Measurements from ENCODE around the gene CARD19. TPM values are rescaled to one million over a fixed set of nuclear protein-coding genes. Genes with fewer than 3 reads are reported as not detected.

CARD19 gene
- total and polyA plus RNA-seq, 9 of the 15 experiments (the other 6 are each of a cell fraction or from before 2014, with no cell fraction given) = 0.90 to 34.9 (median 14.6) TPM

GRCh38 chr9:93134015-93134739 lies 38.2 kb downstream of the CARD19 start, which contains the start of gene NINJ1 (continued):
- no peak for TF ChIP-seq MCM2 (IDR thresholded peaks at IDR 0.05; ENCODE audit: low read depth)
- TF ChIP-seq HMGXB4 (CRISPR knock-in tag; IDR thresholded peaks at IDR 0.05) = no peak
- TF ChIP-seq MAZ (CRISPR knock-in tag; conservative IDR thresholded peaks at IDR 0.05 in 1 of 2, IDR thresholded peaks at IDR 0.05 in 1 of 2) = peak; percentile 7 to 47; a peak in 1 of 4 replicates
- no peak for TF ChIP-seq TARDBP (IDR thresholded peaks at IDR 0.05)
- TF ChIP-seq, protein P1, sequence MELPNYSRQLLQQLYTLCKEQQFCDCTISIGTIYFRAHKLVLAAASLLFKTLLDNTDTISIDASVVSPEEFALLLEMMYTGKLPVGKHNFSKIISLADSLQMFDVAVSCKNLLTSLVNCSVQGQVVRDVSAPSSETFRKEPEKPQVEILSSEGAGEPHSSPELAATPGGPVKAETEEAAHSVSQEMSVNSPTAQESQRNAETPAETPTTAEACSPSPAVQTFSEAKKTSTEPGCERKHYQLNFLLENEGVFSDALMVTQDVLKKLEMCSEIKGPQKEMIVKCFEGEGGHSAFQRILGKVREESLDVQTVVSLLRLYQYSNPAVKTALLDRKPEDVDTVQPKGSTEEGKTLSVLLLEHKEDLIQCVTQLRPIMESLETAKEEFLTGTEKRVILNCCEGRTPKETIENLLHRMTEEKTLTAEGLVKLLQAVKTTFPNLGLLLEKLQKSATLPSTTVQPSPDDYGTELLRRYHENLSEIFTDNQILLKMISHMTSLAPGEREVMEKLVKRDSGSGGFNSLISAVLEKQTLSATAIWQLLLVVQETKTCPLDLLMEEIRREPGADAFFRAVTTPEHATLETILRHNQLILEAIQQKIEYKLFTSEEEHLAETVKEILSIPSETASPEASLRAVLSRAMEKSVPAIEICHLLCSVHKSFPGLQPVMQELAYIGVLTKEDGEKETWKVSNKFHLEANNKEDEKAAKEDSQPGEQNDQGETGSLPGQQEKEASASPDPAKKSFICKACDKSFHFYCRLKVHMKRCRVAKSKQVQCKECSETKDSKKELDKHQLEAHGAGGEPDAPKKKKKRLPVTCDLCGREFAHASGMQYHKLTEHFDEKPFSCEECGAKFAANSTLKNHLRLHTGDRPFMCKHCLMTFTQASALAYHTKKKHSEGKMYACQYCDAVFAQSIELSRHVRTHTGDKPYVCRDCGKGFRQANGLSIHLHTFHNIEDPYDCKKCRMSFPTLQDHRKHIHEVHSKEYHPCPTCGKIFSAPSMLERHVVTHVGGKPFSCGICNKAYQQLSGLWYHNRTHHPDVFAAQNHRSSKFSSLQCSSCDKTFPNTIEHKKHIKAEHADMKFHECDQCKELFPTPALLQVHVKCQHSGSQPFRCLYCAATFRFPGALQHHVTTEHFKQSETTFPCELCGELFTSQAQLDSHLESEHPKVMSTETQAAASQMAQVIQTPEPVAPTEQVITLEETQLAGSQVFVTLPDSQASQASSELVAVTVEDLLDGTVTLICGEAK (IDR thresholded peaks at IDR 0.05) = 0 out of 2 replicates have a peak, but pooled peaks have one; percentile 16
- TF ChIP-seq, protein P1 (CRISPR knock-in tag; IDR thresholded peaks at IDR 0.05) = no peak
- no peak for TF ChIP-seq EP400 (IDR thresholded peaks at IDR 0.05)
- TF ChIP-seq SMARCA5 (IDR thresholded peaks at IDR 0.05) = no peak
- no peak for TF ChIP-seq ZNF253 (CRISPR knock-in tag; conservative IDR thresholded peaks at IDR 0.05)
- TF ChIP-seq CC2D1A (IDR thresholded peaks at IDR 0.05) = no peak
- TF ChIP-seq ZNF780A (CRISPR knock-in tag; IDR thresholded peaks at IDR 0.05) = no peak
- TF ChIP-seq, protein P2, sequence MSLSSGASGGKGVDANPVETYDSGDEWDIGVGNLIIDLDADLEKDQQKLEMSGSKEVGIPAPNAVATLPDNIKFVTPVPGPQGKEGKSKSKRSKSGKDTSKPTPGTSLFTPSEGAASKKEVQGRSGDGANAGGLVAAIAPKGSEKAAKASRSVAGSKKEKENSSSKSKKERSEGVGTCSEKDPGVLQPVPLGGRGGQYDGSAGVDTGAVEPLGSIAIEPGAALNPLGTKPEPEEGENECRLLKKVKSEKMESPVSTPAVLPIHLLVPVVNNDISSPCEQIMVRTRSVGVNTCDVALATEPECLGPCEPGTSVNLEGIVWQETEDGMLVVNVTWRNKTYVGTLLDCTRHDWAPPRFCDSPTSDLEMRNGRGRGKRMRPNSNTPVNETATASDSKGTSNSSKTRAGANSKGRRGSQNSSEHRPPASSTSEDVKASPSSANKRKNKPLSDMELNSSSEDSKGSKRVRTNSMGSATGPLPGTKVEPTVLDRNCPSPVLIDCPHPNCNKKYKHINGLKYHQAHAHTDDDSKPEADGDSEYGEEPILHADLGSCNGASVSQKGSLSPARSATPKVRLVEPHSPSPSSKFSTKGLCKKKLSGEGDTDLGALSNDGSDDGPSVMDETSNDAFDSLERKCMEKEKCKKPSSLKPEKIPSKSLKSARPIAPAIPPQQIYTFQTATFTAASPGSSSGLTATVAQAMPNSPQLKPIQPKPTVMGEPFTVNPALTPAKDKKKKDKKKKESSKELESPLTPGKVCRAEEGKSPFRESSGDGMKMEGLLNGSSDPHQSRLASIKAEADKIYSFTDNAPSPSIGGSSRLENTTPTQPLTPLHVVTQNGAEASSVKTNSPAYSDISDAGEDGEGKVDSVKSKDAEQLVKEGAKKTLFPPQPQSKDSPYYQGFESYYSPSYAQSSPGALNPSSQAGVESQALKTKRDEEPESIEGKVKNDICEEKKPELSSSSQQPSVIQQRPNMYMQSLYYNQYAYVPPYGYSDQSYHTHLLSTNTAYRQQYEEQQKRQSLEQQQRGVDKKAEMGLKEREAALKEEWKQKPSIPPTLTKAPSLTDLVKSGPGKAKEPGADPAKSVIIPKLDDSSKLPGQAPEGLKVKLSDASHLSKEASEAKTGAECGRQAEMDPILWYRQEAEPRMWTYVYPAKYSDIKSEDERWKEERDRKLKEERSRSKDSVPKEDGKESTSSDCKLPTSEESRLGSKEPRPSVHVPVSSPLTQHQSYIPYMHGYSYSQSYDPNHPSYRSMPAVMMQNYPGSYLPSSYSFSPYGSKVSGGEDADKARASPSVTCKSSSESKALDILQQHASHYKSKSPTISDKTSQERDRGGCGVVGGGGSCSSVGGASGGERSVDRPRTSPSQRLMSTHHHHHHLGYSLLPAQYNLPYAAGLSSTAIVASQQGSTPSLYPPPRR (CRISPR knock-in tag; IDR thresholded peaks at IDR 0.05; ENCODE audit: borderline replicate concordance) = no peak
- TF ChIP-seq CBFA2T3 (IDR thresholded peaks at IDR 0.05) = no peak

Data from K562 (cell line).